Endothelial cell of umbilical vein (primary cell): ENCODE data around the gene AKAP6. TPM values are rescaled to one million over a fixed set of nuclear protein-coding genes. Genes with fewer than 3 reads are reported as not detected.

Experiments
- BruUV-seq: library from RNA; stranded (reverse); fragments of 400-500 nt; replicated peaks from 2 replicates; lab custom pipeline; 2021; lab: Mats Ljungman, UMichigan
- CTCF ChIA-PET: fragments of 300-600, 350-600 bp; sonication (Branson Sonifier 250); formaldehyde crosslinking; loops from one replicate; lab custom pipeline; 2021; ENCODE audit warnings: antibody characterized with exemption, inconsistent platforms; lab: Charles Lee
- POLR2A ChIA-PET: fragments of 300-600, 350-600 bp; sonication (Branson Sonifier 250); formaldehyde crosslinking; loops from one replicate; lab custom pipeline; 2021; ENCODE audit warnings: antibody characterized with exemption, inconsistent platforms; lab: Charles Lee
- DNase-seq: peaks from one replicate; pipeline ENCODE4 v3.0.0-alpha.2; 2011; ENCODE audit warnings: low read depth, low spot score
- FAIRE-seq: peaks from 2 replicates; lab custom pipeline; 2011; peaks lifted over from hg19 to GRCh38; lab: Jason Lieb, UNC
- H2AFZ ChIP-seq: 2 replicates; pipeline ENCODE4 v1.6.0; 2012; ENCODE audit warnings: low read depth, low read length, control low read depth, inconsistent platforms
- H3K27ac ChIP-seq: 2 replicates; pipeline ENCODE4 v1.5.1; 2011; ENCODE audit warnings: low read depth, mild to moderate bottlenecking, control low read depth, low read length, moderate library complexity; ENCODE audit not compliant: insufficient read depth
- H3K27me3 ChIP-seq, 2 experiments: 2 replicates each; pipeline versions ENCODE4 v1.6.0 to v1.6.1; 2011; ENCODE audit warnings: low read length in 2 of 2, mixed read lengths in 1 of 2; ENCODE audit not compliant: control insufficient read depth in 2 of 2, insufficient read depth in 2 of 2
- H3K36me3 ChIP-seq, 2 experiments: 2 replicates in 1 of 2; 3 replicates in 1 of 2; pipeline ENCODE4 v1.5.1; 2011; ENCODE audit warnings: low read length in 2 of 2, mild to moderate bottlenecking in 1 of 2, moderate library complexity in 1 of 2; ENCODE audit not compliant: control insufficient read depth in 2 of 2, insufficient read depth in 2 of 2; ENCODE audit errors: extremely low read depth in 1 of 2
- H3K4me1 ChIP-seq: 3 replicates; pipeline ENCODE4 v1.5.1; 2011; ENCODE audit warnings: mild to moderate bottlenecking, low read length; ENCODE audit not compliant: control insufficient read depth, insufficient read depth; ENCODE audit errors: extremely low read depth
- H3K4me2 ChIP-seq: 2 replicates; pipeline ENCODE4 v1.6.1; 2011; ENCODE audit warnings: low read length, control low read depth, mixed read lengths; ENCODE audit not compliant: insufficient read depth
- H3K4me3 ChIP-seq, 3 experiments: fragments of 200-600 bp in 1 of 3; sonication (generic), shearing (Covaris generic) in 1 of 3; replicated peaks in 1 of 3; 2 replicates each; pipeline ENCODE4 v1.5.1; 2011 to 2016; ENCODE audit warnings: control low read depth in 3 of 3, low read length in 3 of 3, mild to moderate bottlenecking in 2 of 3, inconsistent platforms in 1 of 3, low read depth in 1 of 3, moderate library complexity in 1 of 3; ENCODE audit not compliant: insufficient read depth in 1 of 3
- H3K79me2 ChIP-seq: 2 replicates; pipeline ENCODE4 v1.6.0; 2012; ENCODE audit warnings: low read length, inconsistent platforms; ENCODE audit not compliant: control insufficient read depth, insufficient read depth
- H3K9ac ChIP-seq: replicated peaks from 2 replicates; pipeline ENCODE3; 2011; ENCODE audit warnings: low read length, control low read depth; ENCODE audit not compliant: insufficient read depth; ENCODE audit errors: extremely low read depth
- H3K9me1 ChIP-seq: replicated peaks from 3 replicates; pipeline ENCODE4 v1.6.0; 2011; ENCODE audit warnings: mild to moderate bottlenecking, low read length; ENCODE audit not compliant: control insufficient read depth, insufficient read depth; ENCODE audit errors: extremely low read depth
- H3K9me3 ChIP-seq: replicated peaks from 2 replicates; pipeline ENCODE4 v1.5.1; 2012; ENCODE audit warnings: low read length, inconsistent platforms; ENCODE audit not compliant: control insufficient read depth, insufficient read depth
- H4K20me1 ChIP-seq: replicated peaks from 2 replicates; pipeline ENCODE3; 2011; ENCODE audit warnings: mild to moderate bottlenecking, low read length; ENCODE audit not compliant: control insufficient read depth, insufficient read depth; ENCODE audit errors: extremely low read depth
- EZH2 ChIP-seq: IDR thresholded peaks from 2 replicates; pipeline ENCODE4 v1.6.1; 2012; ENCODE audit warnings: borderline replicate concordance, low read depth, mild to moderate bottlenecking, moderate library complexity, low read length, inconsistent platforms; ENCODE audit not compliant: severe bottlenecking
- FOS ChIP-seq: IDR thresholded peaks from 2 replicates; pipeline ENCODE4 v1.6.1; 2011; ENCODE audit warnings: mild to moderate bottlenecking, low read length, moderate library complexity, borderline replicate concordance; ENCODE audit not compliant: insufficient read depth
- GATA2 ChIP-seq: IDR thresholded peaks from 2 replicates; pipeline ENCODE4 v1.7.0; 2011; ENCODE audit warnings: low read depth, mild to moderate bottlenecking, moderate library complexity, mixed read lengths, low read length; ENCODE audit not compliant: insufficient read length, insufficient read depth
- JUN ChIP-seq: IDR thresholded peaks from 2 replicates; pipeline ENCODE4 v1.6.1; 2011; ENCODE audit warnings: borderline replicate concordance, low read depth; ENCODE audit not compliant: insufficient read length, insufficient read depth
- MYC ChIP-seq: IDR thresholded peaks from one replicate; pipeline ENCODE4 v1.6.1; 2011; ENCODE audit warnings: mild to moderate bottlenecking, low read depth, low read length
- POLR2A ChIP-seq: IDR thresholded peaks from 2 replicates; pipeline ENCODE4 v1.6.1; 2012; ENCODE audit warnings: low read depth, mild to moderate bottlenecking, control low read depth, low read length
- POLR2AphosphoS5 ChIP-seq: IDR thresholded peaks from 2 replicates; pipeline ENCODE4 v1.6.1; 2012; ENCODE audit warnings: low read depth, mild to moderate bottlenecking, control low read depth, low read length, moderate library complexity; ENCODE audit not compliant: insufficient read depth
- dilution Hi-C: fragments of 300-500 bp; cut with MboI; formaldehyde crosslinking; loops from one replicate; pipeline ENCODE4 v1.15.0; 2019; ENCODE audit warnings: low sequenced_read_pairs; ENCODE audit not compliant: extremely low pct_ligation_motif_present
- intact Hi-C: fragments of 100-400 bp; cut with micrococcal nuclease; formaldehyde crosslinking; loops from one replicate; pipeline ENCODE4 v1.10.0; 2022
- polyA plus RNA-seq, 4 experiments: library from polyadenylated mRNA; depleted of rRNA in 3 of 4; stranded (reverse) in 3 of 4; unstranded in 1 of 4; fragments of >200 nt; gene quantifications; 2 replicates each; pipeline versions ENCODE4 v1.2.1 to v1.2.3, GENCODE V29; 2011 to 2012; ENCODE audit warnings: missing spikeins in 1 of 4
- total RNA-seq: library from RNA; stranded (reverse); gene quantifications from 2 replicates; pipeline ENCODE4 v1.2.3, GENCODE V29; 2021
- TF ChIP-seq, protein P1 (sequence below), 2 donors: IDR thresholded peaks; 1 replicate in 1 of 2; 2 replicates in 1 of 2; pipeline ENCODE4 v1.5.1; 2011; ENCODE audit warnings: low read length in 2 of 2, mild to moderate bottlenecking in 2 of 2, moderate library complexity in 2 of 2, control low read depth in 1 of 2, inconsistent platforms in 1 of 2, low read depth in 1 of 2; ENCODE audit not compliant: insufficient read depth in 1 of 2; ENCODE audit errors: extremely low read depth in 1 of 2
- TF ChIP-seq, protein P2 (sequence below): IDR thresholded peaks from 2 replicates; pipeline ENCODE4 v1.6.1; 2011; ENCODE audit not compliant: insufficient read depth, insufficient read length

Gene AKAP6
- total and polyA plus RNA-seq, 2 donors (not counting 3 experiments of a cell fraction or from before 2014, with no cell fraction given), result 0.03 to 0.49 TPM

DNA sequence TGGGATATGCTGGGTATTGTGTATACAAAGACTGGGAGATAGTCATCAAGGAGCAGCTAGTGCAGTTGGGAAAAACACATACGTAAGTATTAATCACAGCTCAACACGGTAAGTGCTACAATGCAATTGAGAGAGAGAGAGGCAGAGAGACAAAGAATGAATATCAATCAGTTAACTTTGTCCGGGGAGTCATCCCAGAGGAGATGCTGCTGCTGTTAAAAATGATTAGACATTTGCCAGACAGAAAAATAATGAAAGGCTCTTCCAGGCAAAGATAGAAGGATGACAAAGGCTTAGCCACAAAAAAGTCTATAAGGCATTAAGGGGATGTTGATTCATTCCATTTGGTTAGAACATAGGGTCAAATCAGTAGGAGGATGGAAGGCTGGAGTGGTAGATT, 45.1 kb downstream of the AKAP6 start:
- CTCF ChIA-PET, result interaction anchor here (1.3 kb wide), 1 partner anchor 8 kb away, joined by 3 read pairs; no protein-coding TSS in a partner anchor
- Histone ChIP-seq H3K4me2 (no peak overlapping the region), H4K20me1 (no peaks in the 10 kb centered on the region), H3K9me3 (no peaks in the 10 kb centered on the region), H2AFZ (no peak overlapping the region), H3K36me3 (no peaks in the 10 kb centered on the region), H3K9ac (no peak overlapping the region), H3K79me2 (no peaks in the 10 kb centered on the region), H3K4me1 (peaks cover 7% of the 10 kb centered on the region), H3K9me1 (no peaks in the 10 kb centered on the region), H3K4me3 (no peak overlapping the region), H3K27me3 (no peaks in the 10 kb centered on the region), H3K27ac (no peak overlapping the region)
- POLR2A ChIA-PET, result no interaction called here
- no peak for FAIRE-seq
- dilution Hi-C loops (no loop called here), intact Hi-C loops (no loop called here)
- TF ChIP-seq JUN (no peak), GATA2 (no peak), POLR2A (no peak), FOS (no peak)
- TF ChIP-seq, protein P1, sequence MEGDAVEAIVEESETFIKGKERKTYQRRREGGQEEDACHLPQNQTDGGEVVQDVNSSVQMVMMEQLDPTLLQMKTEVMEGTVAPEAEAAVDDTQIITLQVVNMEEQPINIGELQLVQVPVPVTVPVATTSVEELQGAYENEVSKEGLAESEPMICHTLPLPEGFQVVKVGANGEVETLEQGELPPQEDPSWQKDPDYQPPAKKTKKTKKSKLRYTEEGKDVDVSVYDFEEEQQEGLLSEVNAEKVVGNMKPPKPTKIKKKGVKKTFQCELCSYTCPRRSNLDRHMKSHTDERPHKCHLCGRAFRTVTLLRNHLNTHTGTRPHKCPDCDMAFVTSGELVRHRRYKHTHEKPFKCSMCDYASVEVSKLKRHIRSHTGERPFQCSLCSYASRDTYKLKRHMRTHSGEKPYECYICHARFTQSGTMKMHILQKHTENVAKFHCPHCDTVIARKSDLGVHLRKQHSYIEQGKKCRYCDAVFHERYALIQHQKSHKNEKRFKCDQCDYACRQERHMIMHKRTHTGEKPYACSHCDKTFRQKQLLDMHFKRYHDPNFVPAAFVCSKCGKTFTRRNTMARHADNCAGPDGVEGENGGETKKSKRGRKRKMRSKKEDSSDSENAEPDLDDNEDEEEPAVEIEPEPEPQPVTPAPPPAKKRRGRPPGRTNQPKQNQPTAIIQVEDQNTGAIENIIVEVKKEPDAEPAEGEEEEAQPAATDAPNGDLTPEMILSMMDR (IDR thresholded peaks at IDR 0.05; ENCODE audit: extremely low read depth in 1 of 2, insufficient read depth in 1 of 2, low read depth in 1 of 2, low read length in 2 of 2), result no peak
- DNase-seq, result no peak
- BruUV-seq, result no TSS peak

DNA sequence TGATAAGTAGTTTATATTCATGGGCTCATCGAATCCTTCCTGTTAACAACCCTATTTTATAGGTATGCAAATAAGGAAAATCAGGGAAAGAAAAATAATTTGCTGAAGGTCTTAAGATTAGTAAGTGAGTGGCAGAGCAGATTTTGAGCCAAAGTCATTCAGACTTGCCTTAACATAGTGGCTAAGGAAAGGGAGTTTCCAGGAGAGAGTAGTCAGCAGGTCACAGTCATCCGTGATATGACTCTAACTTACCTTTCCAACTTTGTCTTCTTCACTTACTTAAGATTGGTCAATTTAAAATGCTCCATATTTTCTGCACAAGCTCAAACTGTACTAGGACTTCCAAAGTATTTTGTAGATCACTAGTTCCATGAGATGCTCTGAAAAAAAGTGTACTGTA, 46.6 kb downstream of the AKAP6 start:
- DNase-seq, result no peak
- intact Hi-C loops (no loop called here), dilution Hi-C loops (no loop called here)
- Histone ChIP-seq H3K9ac (no peak overlapping the region), H3K27ac (no peak overlapping the region), H3K4me2 (no peak overlapping the region), H3K4me3 (no peak overlapping the region), H3K4me1 (peaks cover 3% of the 10 kb centered on the region), H3K9me1 (no peaks in the 10 kb centered on the region), H3K36me3 (no peaks in the 10 kb centered on the region), H3K27me3 (no peaks in the 10 kb centered on the region), H2AFZ (no peak overlapping the region), H3K79me2 (no peaks in the 10 kb centered on the region), H3K9me3 (no peaks in the 10 kb centered on the region), H4K20me1 (no peaks in the 10 kb centered on the region)
- CTCF ChIA-PET, result no interaction called here
- TF ChIP-seq, protein P2, sequence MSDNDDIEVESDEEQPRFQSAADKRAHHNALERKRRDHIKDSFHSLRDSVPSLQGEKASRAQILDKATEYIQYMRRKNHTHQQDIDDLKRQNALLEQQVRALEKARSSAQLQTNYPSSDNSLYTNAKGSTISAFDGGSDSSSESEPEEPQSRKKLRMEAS, result no peak
- TF ChIP-seq, protein P1 (IDR thresholded peaks at IDR 0.05; ENCODE audit: extremely low read depth in 1 of 2, insufficient read depth in 1 of 2, low read depth in 1 of 2, low read length in 2 of 2), result no peak
- TF ChIP-seq JUN (no peak), MYC (no peak), POLR2A (no peak), POLR2AphosphoS5 (no peak), FOS (no peak), EZH2 (no peak), GATA2 (no peak)
- POLR2A ChIA-PET, result no interaction called here
- BruUV-seq, result no TSS peak
- FAIRE-seq, result no peak
